IPS-NIHi7 (cell line): Measurements from ENCODE around the gene ZNF253.
"Not testable (repeated sequence)": the region's sequence is repeated elsewhere in the genome, so short reads cannot be mapped to it uniquely, and the experiment has no call there.

Source experiments
- DNase-seq: peaks from one replicate; pipeline ENCODE4 v3.0.0; 2012; ENCODE audit warnings: mixed read lengths; ENCODE audit errors: extremely low spot score

The ZNF253 gene

DNA sequence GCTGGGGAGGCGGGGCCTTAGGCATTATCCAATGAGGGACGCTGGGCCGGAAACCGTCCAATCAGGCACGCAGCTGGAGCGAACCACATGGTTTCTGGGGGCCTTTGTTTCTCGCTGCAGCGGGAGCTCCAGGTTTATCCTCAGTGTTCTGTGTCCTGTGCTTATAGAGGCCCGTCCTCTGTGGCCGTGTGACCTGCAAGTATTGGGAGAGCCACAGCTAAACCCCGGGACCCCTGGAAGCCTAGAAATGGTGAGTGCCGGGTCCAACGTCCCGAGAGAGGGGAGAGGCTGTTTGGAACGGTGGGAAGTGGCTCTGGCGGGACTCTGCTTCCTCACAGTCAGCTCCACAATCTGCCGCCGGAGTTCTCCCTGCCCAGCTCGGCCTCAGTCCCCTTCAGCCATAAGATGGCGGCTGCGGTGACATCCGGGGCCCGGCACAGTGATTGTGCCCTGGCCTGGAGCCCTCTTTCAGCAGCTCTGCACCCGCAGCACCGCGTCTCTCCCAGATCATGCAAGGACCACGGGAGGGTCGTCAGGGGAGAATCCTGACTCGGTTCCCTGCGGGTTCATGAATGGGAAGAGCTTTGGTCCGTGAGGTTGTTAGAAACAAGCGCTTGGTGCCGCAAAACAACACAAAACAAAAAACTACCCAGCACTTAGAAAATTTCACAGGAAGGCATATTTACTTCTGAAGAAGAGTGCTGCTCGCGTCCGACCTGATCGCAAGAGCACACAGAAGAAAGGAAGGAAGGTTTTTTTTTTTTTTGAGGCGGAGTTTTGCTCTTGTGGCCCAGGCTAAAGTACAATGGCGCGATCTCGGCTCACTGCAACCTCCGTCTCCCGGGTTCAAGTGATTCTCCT, at the start of gene ZNF253:
Gene ZNF253, plus strand, starts transcription at position 133 of the 861 bp plus-strand sequence. Its CDS starts 115 bp downstream, at position 248.
- DNase-seq = peak; percentile 93

DNA sequence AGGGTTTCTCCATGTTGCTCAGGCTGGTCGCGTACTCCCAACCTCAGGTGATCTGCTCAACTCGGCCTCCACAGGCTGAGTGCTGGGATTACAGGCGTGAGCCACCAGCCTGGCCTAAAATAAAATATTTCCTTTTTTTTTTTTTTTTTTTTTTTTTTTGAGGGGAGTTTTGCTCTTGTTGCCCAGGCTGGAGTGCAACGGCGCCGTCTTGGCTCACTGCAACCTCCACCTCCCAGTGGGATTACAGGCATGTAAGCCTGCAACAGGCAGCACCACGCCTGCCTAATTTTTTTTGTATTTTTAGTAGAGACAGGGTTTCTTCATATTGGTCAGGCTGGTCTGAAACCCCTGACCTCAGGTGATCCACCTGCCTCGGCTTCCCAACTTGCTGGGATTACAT, 49.0 kb upstream of the ZNF253 start:
- no peak for DNase-seq

DNA sequence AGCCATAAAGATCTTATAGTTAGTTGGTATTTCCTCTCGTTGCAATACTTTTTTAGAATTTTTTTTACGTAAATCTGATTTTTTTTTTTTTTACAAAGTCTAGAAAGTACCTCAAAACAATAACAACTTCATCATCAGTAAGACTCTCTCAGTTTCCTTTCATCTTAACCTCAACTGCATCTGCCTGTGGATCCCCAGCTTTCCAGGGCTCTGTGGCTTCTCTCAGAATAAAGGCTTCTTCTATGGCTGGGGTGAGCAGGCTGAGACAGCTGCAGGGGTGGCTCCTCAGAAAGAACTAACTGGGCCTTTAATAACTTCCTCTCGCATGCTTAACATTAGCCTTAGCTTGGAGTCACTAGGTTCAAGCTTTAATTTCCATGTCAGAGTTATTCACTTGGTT, 48.3 kb upstream of the ZNF253 start:
- DNase-seq = no peak

GRCh38 chr19:19820774-19821320, 44.8 kb upstream of the ZNF253 start:
- no peak for DNase-seq

DNA sequence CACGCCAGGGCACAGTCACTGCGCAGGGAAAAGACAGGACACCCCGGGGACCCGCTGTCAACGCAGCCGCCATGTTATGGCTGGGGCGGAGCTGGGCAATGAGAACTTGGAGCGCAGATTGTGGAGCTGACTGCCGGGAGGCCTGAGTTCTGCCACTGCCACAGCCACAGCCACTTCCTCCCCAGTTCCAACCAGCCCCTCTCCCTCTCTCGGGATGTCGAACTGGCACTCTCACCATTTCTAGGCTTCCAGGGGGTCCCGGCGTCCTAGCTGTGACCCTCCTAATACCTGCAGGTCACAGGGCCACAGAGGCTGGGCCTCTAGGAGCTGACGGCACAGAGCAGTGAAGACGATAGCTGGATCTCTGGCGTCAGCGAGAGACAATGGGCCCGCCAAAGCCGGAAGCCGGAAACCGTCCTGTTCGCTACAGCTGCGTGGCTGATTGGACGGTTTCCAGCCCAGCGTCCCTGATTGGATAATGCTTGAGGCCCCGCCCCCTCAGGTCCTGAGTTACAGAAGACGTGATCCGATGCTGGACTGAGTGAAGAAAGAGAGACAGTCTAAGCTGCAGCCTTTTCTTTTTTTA, 44.2 kb upstream of the ZNF253 start, which contains the start of gene ZNF506:
Gene ZNF506, minus strand, starts transcription at position 385 of the 586 bp plus-strand sequence. Its CDS starts 147 bp downstream, at position 238.
- DNase-seq = peak; percentile 96

GRCh38 chr19:19821976-19822375, 43.7 kb upstream of the ZNF253 start:
- DNase-seq = not testable (repeated sequence)

GRCh38 chr19:19823916-19824315, 41.8 kb upstream of the ZNF253 start:
- DNase-seq = no peak

- no peak for DNase-seq
These were observed 38.8 kb upstream of the ZNF253 start for GRCh38 chr19:19826875-19827274.

- DNase-seq = no peak
These were observed 30.1 kb upstream of the ZNF253 start for GRCh38 chr19:19835560-19836038.

DNA sequence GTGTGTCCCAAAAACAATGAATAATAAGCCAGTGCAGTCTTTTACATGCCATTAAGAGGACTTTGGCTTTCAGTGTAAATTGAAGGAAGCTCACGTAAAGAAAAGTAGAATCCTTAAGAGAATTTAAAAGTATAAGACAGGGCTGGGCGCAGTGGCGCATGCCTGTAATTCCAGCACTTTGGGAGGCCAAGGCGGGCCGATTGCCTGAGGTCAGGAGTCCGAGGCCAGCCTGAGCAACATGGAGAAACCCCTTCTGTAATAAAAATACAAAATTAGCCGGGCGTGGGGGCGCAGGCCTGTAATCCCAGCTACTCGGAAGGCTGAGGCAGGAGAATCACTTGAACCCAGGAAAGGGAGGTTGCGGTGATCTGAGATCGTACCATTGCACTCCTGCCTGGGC, 17.9 kb upstream of the ZNF253 start:
- DNase-seq = no peak

- no peak for DNase-seq
These were observed 16.6 kb upstream of the ZNF253 start for GRCh38 chr19:19849056-19849455.

DNA sequence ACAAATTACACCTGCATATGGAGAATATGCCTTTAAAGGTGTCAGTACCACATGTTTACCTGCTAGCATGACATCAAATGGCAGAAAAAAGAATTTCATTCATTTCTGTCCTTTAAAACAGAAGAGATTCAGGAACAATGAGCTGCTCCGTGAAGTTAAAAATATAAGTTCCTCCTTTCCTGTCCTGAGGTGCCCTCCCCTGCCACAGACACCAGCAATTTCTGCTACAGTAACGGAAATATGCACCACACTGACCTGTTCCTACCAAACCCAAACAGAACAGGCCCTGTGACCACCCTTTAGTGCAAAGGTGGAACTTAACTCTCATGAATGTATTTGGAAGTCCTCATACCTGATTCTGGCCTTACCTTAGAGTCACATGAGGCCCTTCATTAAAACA, 13.9 kb upstream of the ZNF253 start:
- not testable (repeated sequence) for DNase-seq

GRCh38 chr19:19858751-19859150, 6.9 kb upstream of the ZNF253 start:
- DNase-seq = no peak

GRCh38 chr19:19860756-19861390, 4.8 kb upstream of the ZNF253 start:
- peak; percentile 91 for DNase-seq

DNA sequence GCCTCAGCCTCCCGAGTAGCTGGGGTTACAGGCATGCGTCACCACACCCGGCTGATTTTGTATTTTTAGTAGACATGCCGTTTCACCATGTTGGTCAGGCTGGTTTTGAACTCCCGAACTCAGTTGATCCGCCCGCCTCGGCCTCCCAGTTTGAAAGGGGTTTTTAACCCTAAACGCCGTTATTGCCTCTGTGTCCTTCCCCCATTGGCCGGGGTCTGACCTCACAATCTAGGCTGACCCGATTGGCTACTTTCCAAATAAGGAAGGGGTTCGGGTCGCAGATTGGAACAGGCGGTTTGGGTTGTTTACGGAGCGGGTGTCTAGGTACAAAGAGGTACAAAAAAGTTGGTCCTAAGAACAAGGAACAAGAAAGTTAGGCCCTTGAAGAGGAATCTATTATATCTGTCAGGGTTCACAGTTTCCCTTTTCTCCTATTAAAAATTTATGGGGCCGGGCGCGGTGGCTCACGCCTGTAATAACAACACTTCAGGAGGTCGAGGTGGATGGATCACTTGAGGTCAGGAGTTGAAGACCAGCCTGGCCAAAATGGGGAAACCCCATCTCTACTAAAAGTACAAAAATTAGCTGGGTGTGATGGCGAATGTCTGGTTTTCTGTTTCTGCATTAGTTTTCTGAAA, 1.0 kb downstream of the ZNF253 start:
- DNase-seq = peak; percentile 82

DNA sequence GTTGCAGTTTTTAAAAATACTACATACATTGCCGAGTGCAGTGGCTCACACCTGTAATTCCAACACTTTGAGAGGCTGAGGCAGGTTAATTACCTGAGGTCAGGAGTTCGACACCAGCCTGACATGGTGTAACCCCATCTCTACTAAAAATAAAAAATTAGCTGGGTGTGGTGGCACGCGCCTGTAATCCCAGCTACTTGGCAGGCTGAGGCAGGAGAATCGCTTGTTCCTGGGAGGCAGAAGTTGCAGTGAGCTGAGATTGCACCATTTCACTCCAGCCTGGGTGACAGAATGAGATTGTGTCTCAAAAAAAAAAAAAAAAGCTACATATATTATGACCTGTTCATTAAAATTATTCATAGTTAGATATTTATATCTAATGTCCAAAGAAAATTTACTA, 4.4 kb downstream of the ZNF253 start:
- not testable (repeated sequence) for DNase-seq

- no peak for DNase-seq
These were observed 6.2 kb downstream of the ZNF253 start for GRCh38 chr19:19871932-19872331.

DNA sequence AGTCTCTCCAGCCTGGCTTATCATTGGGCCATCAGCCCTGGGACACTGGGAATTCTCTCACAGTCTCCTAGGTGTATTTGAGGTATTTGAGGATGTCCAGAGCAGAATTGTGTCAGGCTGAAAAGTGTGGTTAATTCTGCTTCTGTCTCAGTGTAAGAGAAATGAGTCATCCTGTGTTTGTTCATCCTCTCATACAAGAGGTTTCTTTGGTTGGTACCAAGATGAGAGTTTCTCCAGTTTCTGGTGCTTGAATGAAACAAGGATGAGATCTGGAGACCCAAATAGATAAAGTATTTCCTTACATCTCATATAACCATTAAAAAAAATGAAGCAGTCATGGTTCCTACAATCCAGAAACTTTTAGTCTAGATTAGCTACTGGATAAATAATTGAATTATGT, 7.7 kb downstream of the ZNF253 start:
- no peak for DNase-seq

DNA sequence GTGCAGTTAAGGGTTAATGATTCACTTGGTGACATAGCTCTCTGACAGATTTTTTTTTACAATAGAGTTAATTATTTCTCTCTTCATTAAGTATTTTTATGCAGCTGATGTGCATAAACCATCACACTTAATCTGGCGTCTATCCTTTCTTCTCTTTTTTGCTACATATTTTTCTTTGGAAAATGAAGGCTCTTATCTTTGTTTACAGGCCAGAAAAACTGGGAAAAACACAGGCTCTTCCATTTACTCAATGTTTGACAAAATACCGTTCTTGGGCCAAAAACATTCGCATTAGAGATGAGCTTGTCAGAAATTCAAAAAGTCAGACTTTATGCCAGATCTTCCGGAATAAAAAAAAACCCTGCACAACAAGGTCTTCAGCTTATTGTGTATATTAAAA, 12.0 kb downstream of the ZNF253 start:
- no peak for DNase-seq

- no peak for DNase-seq
These were observed 18.9 kb downstream of the ZNF253 start for GRCh38 chr19:19884583-19884982.

GRCh38 chr19:19892055-19892941, 26.6 kb downstream of the ZNF253 start:
- not testable (repeated sequence) for DNase-seq
